Astrocyte (in vitro differentiated cells and primary cell): ENCODE measurements around the gene ITPR2. TPM values are rescaled to one million over a fixed set of nuclear protein-coding genes. Genes with fewer than 3 reads are reported as not detected.

Experiments used
- DNase-seq: peaks from one replicate; pipeline ENCODE4 v3.0.0-alpha.2; 2010; ENCODE audit warnings: low read depth
- FAIRE-seq: peaks from 2 replicates; lab custom pipeline; 2011; peaks lifted over from hg19 to GRCh38; lab: Jason Lieb, UNC
- H2AFZ ChIP-seq: 2 replicates; pipeline ENCODE4 v1.6.0; 2012; ENCODE audit warnings: low read depth, low read length, inconsistent platforms
- H3K27ac ChIP-seq: 2 replicates; pipeline ENCODE4 v1.5.1; 2011; ENCODE audit warnings: low read depth, low read length, inconsistent platforms
- H3K27me3 ChIP-seq: 2 replicates; pipeline ENCODE4 v1.6.0; 2011; ENCODE audit warnings: low read length, inconsistent platforms; ENCODE audit not compliant: insufficient read depth
- H3K36me3 ChIP-seq: 2 replicates; pipeline ENCODE4 v1.5.1; 2011; ENCODE audit warnings: low read length, inconsistent platforms; ENCODE audit not compliant: insufficient read depth
- H3K4me1 ChIP-seq: 2 replicates; pipeline ENCODE4 v1.5.1; 2011; ENCODE audit warnings: low read length, inconsistent platforms; ENCODE audit not compliant: insufficient read depth
- H3K4me2 ChIP-seq: 2 replicates; pipeline ENCODE4 v1.6.0; 2012; ENCODE audit warnings: low read length, inconsistent platforms
- H3K4me3 ChIP-seq: 2 replicates; pipeline ENCODE4 v1.5.1; 2011; ENCODE audit warnings: low read depth, mild to moderate bottlenecking, low read length, inconsistent platforms; ENCODE audit not compliant: insufficient read depth
- H3K79me2 ChIP-seq: 2 replicates; pipeline ENCODE4 v1.6.0; 2012; ENCODE audit warnings: mild to moderate bottlenecking, low read length, inconsistent platforms; ENCODE audit not compliant: insufficient read depth
- H3K9ac ChIP-seq: 2 replicates; pipeline ENCODE4 v1.6.0; 2012; ENCODE audit warnings: mild to moderate bottlenecking, low read length, inconsistent platforms
- H3K9me3 ChIP-seq: 2 replicates; pipeline ENCODE4 v1.5.1; 2012; ENCODE audit warnings: low read depth, mild to moderate bottlenecking, low read length, inconsistent platforms; ENCODE audit not compliant: insufficient read depth
- H4K20me1 ChIP-seq: 2 replicates; pipeline ENCODE4 v1.6.0; 2012; ENCODE audit warnings: low read length, inconsistent platforms; ENCODE audit not compliant: insufficient read depth
- H3K27ac Mint-ChIP-seq: one replicate; pipeline ENCODE4 v1.8.0; 2021; ENCODE audit warnings: mild to moderate bottlenecking, mixed read lengths; ENCODE audit not compliant: unreplicated experiment
- H3K27me3 Mint-ChIP-seq: one replicate; pipeline ENCODE4 v1.8.0; 2021; ENCODE audit warnings: low read depth, mixed read lengths; ENCODE audit not compliant: unreplicated experiment
- H3K36me3 Mint-ChIP-seq: one replicate; pipeline ENCODE4 v1.8.0; 2021; ENCODE audit warnings: low read depth, mixed read lengths; ENCODE audit not compliant: unreplicated experiment
- H3K4me1 Mint-ChIP-seq: one replicate; pipeline ENCODE4 v1.8.0; 2021; ENCODE audit warnings: low read depth, mixed read lengths; ENCODE audit not compliant: unreplicated experiment
- H3K4me3 Mint-ChIP-seq: one replicate; pipeline ENCODE4 v1.8.0; 2021; ENCODE audit warnings: mild to moderate bottlenecking, moderate library complexity, mixed read lengths; ENCODE audit not compliant: unreplicated experiment
- H3K9me3 Mint-ChIP-seq: one replicate; pipeline ENCODE4 v1.8.0; 2021; ENCODE audit warnings: mild to moderate bottlenecking, mixed read lengths; ENCODE audit not compliant: unreplicated experiment
- EZH2 ChIP-seq: IDR thresholded peaks from 2 replicates; pipeline ENCODE4 v1.6.1; 2012; ENCODE audit warnings: mild to moderate bottlenecking, low read length, inconsistent platforms; ENCODE audit not compliant: insufficient read depth
- total RNA-seq: library from RNA; stranded (reverse); gene quantifications from 2 replicates; pipeline ENCODE4 v1.2.1, GENCODE V29; 2021
- TF ChIP-seq, protein P1 (sequence below): IDR thresholded peaks from 2 replicates; pipeline ENCODE4 v1.5.1; 2011; ENCODE audit warnings: low read depth, mild to moderate bottlenecking, inconsistent platforms, low read length, moderate library complexity; ENCODE audit not compliant: insufficient read depth

Gene ITPR2
- total RNA-seq, 1 donor from 2014 or later: 24.4 TPM

DNA sequence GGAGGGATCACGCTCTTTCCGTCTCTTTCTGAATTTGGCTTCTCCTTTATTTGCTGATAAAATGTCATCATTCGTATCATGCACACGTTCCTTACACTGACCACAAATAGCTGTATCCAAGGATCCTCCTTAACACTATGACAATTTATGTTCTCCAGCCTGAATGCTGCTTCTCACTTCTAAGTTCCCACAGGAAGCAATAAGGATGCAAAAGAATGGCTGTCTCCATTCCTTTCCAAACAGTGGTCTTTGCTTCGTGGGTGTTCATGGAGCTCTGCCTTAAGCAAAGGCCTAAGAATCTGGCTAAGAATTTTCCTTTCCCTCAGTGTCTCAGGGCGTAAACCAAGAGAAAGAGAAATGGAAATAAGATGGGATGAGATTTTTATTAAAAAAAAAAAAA, 200.2 kb downstream of the ITPR2 start:
- no peak for TF ChIP-seq EZH2
- TF ChIP-seq, protein P1, sequence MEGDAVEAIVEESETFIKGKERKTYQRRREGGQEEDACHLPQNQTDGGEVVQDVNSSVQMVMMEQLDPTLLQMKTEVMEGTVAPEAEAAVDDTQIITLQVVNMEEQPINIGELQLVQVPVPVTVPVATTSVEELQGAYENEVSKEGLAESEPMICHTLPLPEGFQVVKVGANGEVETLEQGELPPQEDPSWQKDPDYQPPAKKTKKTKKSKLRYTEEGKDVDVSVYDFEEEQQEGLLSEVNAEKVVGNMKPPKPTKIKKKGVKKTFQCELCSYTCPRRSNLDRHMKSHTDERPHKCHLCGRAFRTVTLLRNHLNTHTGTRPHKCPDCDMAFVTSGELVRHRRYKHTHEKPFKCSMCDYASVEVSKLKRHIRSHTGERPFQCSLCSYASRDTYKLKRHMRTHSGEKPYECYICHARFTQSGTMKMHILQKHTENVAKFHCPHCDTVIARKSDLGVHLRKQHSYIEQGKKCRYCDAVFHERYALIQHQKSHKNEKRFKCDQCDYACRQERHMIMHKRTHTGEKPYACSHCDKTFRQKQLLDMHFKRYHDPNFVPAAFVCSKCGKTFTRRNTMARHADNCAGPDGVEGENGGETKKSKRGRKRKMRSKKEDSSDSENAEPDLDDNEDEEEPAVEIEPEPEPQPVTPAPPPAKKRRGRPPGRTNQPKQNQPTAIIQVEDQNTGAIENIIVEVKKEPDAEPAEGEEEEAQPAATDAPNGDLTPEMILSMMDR: no peak
- H3K27me3 Mint-ChIP-seq: no peaks in the 10 kb centered on the region
- peaks cover 65% of the 10 kb centered on the region for H3K4me1 Mint-ChIP-seq
- Histone ChIP-seq H3K36me3 (no peaks in the 10 kb centered on the region), H3K9ac (no peak overlapping the region), H3K4me2 (no peak overlapping the region), H3K27ac (no peak overlapping the region), H2AFZ (no peak overlapping the region), H3K9me3 (no peaks in the 10 kb centered on the region), H3K27me3 (no peaks in the 10 kb centered on the region), H3K4me3 (no peak overlapping the region), H3K4me1 (peaks cover 53% of the 10 kb centered on the region), H4K20me1 (no peaks in the 10 kb centered on the region), H3K79me2 (no peaks in the 10 kb centered on the region)
- no peaks in the 10 kb centered on the region for H3K36me3 Mint-ChIP-seq
- FAIRE-seq: no peak
- DNase-seq: peak; percentile 54
- H3K4me3 Mint-ChIP-seq: no peak overlapping the region
- H3K9me3 Mint-ChIP-seq: no peaks in the 10 kb centered on the region
- no peak overlapping the region for H3K27ac Mint-ChIP-seq

DNA sequence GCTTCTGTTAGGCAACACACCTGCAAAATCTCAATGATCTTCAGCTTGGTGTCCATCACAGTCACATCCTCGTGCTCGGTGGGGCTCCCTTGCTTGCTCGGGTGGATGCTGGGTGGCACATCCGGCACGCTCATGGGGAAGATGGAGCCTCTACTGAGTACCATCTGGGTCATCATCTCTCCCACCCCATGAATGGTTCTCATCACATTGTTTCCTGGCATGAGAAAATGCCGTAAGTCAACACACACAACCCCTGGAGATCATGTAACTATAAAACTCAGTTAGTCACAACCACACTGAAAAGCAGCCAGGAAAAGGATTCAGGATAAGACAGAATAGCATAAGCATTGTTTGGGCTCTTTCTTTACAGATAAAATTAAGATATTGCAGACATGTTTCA, 201.1 kb downstream of the ITPR2 start:
- DNase-seq (peak; percentile 73), FAIRE-seq (peak; percentile 72)
- H3K9ac ChIP-seq: peak overlapping the region; percentile 6
- peaks cover 49% of the 10 kb centered on the region for H3K4me1 ChIP-seq
- H3K27ac ChIP-seq: peak overlapping the region; percentile 86
- TF ChIP-seq EZH2: no peak
- TF ChIP-seq, protein P1: no peak
- H3K36me3 Mint-ChIP-seq: no peaks in the 10 kb centered on the region
- H3K27ac Mint-ChIP-seq: no peak overlapping the region
- H3K4me3 Mint-ChIP-seq: no peak overlapping the region
- peak overlapping the region; percentile 12 for H3K4me2 ChIP-seq
- no peaks in the 10 kb centered on the region for H3K79me2 ChIP-seq
- no peaks in the 10 kb centered on the region for H3K27me3 Mint-ChIP-seq
- no peaks in the 10 kb centered on the region for H3K36me3 ChIP-seq
- H3K27me3 ChIP-seq: no peaks in the 10 kb centered on the region
- no peak overlapping the region for H3K4me3 ChIP-seq
- H4K20me1 ChIP-seq: no peaks in the 10 kb centered on the region
- no peaks in the 10 kb centered on the region for H3K9me3 ChIP-seq
- peaks cover 61% of the 10 kb centered on the region for H3K4me1 Mint-ChIP-seq
- no peaks in the 10 kb centered on the region for H3K9me3 Mint-ChIP-seq
- H2AFZ ChIP-seq: no peak overlapping the region

DNA sequence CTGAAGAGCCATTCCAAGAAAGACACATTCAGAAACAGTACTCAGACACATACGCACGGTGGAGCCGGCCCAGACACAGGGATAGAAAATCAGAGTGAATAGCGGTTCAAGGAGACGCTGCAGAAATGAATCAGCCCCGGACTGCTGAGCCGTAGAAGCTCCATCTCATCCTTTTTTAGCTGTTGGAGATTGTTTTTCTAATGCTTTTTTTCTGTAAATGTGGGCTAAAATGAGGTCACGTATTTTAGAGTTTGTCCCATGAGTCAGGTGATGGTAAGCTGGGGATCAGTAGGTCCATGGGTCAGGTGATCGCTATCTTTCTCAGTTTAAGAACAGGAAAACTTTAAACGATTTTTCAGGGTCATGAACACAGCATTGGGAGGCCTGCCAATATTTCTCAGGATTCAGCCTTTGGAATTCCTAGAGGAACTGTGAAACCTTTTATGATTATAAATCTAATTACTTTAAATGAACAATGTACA, 202.4 kb downstream of the ITPR2 start:
- no peaks in the 10 kb centered on the region for H3K27me3 ChIP-seq
- Mint-ChIP-seq H3K36me3 (no peaks in the 10 kb centered on the region), H3K9me3 (no peaks in the 10 kb centered on the region), H3K4me1 (peaks cover 52% of the 10 kb centered on the region), H3K27ac (peak overlapping the region; percentile 98), H3K4me3 (peak overlapping the region; percentile 48), H3K27me3 (no peaks in the 10 kb centered on the region)
- FAIRE-seq (peak; percentile 83), DNase-seq (peak; percentile 95)
- no peaks in the 10 kb centered on the region for H3K79me2 ChIP-seq
- TF ChIP-seq, protein P1: no peak
- no peak for TF ChIP-seq EZH2
- peak overlapping the region; percentile 86 for H3K27ac ChIP-seq
- H4K20me1 ChIP-seq: no peaks in the 10 kb centered on the region
- H3K9me3 ChIP-seq: no peaks in the 10 kb centered on the region
- peaks cover 45% of the 10 kb centered on the region for H3K4me1 ChIP-seq
- peak overlapping the region; percentile 35 for H3K4me3 ChIP-seq
- peak overlapping the region; percentile 85 for H3K9ac ChIP-seq
- H3K4me2 ChIP-seq: peak overlapping the region; percentile 87
- no peaks in the 10 kb centered on the region for H3K36me3 ChIP-seq
- H2AFZ ChIP-seq: no peak overlapping the region
